CD4-positive, alpha-beta T cell treated with Interleukin-15 for 4 hours (primary cell): ENCODE measurements around the gene BORCS5.

Experiments used
- DNase-seq: peaks from one replicate; pipeline ENCODE4 v3.0.0-alpha.2; 2020; ENCODE audit warnings: low spot score

Gene BORCS5

DNA sequence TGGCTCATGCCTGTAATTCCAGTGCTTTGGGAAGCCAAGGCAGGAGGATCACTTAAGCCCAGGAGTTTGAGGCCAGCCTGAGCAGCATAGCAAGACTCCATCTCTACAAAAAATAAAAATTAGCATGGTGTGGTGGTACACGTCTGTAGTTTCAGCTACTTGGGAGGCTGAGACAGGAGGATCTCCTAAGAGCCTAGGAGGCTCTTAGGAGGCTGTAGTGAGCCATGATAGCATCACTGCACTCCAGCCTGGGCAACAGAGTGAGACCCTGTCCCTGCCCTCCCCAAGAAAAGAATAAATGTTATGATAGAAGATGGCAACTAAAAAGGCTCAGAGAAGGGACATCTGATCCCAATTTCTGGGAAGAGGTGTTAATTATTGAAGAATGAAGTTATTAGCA, 3.6 kb upstream of the BORCS5 start:
- DNase-seq: no peak

DNA sequence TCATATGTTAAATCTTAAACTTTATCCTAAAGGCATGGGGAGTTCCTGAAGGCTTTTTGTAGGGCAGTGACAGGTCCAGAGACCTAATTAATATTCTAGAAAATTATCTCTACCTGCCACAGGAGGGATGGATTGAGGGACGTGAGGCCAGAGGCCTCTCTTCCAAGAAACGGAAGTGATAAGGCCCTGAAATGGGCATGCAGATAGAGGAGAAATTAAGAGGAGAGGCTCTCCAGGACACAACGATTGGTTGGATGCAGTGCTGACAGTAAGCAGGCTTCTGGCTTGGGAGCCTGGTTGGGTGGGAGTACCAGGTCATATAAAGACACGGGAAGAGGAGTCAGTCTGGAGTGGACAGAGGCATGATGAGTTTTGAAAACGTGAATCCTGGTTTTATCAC, 3.1 kb upstream of the BORCS5 start:
- no peak for DNase-seq

DNA sequence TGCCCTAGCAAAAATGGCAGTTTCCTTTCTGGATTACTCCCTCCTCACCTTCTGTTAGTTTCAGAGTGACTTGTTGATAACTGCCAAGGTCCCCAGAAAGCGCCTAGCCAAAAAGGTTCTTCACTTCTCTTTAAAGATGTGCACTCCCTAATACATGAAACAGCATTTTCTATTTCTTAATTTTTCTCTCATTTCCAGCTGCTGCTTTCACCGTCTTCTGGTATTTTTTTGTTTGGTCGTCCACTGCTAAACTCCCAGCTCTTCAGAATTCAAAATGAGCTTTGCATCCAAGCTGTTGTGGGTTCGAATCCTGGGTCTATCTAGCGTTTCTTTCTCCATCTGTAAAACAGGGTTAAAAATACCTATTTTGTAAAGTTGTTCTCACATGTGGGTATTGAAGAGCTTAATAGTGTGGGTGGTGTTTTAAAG, 397 bp upstream of the BORCS5 start:
- no peak for DNase-seq

DNA sequence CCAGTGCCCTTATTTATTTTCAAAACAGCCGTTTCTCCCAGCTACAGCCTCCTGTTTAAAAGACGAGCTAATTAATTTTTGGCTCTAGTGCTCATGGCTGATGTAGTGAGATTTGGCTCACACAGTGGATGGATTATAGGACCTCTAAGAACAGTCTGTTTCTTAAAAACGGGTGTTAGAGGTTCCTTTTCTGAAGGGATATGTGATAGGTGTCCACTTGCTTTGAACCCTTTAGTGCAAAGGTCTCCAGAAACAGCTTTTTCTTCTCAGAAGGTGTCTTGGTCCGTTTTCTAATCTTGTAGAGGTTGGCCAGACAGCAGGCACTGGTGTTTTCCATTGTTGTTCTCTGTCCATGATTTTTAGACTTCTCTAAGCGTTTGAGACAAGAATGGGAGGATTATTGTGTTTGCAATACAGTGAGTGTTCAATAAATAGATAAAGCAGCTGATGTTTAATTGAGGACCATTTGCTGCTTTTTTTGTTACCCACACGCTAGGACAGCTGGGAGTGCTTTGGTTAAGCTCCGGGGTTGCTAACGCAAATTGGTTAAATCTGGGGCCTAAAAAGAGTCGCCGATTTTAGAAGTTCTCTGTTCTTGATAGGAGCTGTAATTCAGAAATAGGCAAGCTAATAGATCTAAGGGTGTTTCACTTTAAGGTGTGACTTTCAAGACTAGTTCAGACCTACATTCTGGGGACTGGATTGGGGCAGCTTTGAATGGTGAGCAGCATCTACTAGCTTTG, 1.0 kb downstream of the BORCS5 start:
- DNase-seq: peak; percentile 20

DNA sequence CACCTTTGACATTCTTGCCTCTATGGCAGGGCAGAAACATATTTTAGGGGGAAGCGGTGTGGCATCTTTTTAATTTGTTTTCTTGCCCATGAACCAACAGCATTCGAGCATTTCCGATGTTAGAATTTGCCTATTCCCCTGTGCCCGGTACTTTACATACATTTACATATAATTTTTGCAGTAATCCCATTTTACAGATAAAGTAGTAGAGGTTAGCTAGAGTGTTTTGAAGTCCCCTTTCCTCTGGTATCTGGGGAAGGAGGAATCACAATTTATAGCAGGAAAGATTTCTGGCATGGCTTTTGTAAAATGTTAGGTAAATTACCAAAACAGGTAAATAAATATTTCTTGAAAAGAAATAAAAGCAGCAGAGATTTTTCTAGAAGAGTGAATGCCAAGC, 1.6 kb downstream of the BORCS5 start:
- DNase-seq: no peak

DNA sequence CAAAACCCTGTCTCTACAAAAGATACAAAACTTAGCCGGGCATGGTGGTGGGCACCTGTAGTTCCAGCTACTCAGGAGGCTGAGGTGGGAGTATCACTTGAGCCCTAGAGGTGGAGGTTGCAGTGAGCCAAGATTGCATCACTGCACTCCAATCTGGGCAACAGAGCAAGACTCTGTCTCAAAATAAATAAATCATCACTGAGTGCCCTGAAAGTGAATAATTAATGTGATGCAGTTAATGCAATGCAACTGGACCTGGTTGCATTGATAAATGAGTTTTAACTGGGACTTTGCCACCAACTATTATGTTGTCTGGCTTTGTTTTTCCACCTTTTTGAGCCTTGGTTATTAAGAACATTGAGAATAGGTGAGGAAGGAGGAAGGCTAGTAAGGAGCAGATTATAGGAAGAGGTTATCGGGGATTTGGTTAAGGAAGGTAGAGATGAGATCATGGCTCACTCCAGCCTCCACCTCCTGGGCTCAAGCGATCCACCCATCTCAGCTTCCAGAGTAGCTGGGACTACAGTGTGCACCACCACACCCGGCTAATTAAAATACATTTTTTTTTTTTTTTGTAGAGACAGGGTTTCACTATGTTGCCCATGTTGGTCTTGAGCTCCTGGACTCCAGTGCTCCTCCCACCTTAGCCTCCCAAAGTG, 8.0 kb downstream of the BORCS5 start:
- DNase-seq: no peak

DNA sequence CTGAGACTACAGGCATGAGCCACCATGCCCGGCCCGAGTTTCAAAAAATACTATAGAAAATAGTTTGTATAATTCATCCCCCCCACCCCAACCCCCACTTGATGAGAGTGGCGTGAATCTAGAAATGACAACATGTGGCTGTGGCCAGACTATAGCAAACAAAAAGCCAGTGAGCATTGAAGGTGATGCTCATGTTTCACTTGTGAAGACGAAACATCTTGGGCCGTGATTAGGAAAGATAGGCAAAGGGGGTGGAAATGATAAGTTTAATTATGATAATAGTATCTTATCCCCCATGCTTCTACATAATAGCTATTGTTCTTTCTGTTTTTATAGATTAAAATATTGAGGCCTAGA, 8.5 kb downstream of the BORCS5 start:
- DNase-seq: no peak

DNA sequence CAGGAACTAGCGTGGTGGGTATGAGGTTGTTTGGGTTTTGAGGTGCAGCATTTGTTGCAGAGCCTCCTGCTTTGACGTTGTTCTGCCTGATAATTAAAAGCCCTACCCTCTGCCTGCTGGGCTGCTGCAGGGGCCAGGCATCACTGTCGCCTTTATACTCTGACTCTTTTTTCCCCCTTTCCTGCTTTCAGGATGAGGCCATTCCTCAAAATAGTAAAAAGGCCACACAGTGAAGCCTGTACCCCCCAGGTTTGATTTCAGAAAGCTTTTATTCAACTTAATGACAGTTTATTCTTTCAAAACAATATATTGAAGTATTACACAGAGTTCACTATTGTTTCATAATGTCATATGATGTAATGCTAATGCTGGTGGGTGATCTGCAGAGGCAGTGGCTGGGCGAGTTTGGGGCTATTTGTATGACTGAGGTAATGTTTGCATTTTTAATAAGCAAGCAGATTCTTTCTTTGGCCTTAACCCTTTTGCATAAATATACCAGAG, 9.1 kb downstream of the BORCS5 start:
- DNase-seq: no peak

DNA sequence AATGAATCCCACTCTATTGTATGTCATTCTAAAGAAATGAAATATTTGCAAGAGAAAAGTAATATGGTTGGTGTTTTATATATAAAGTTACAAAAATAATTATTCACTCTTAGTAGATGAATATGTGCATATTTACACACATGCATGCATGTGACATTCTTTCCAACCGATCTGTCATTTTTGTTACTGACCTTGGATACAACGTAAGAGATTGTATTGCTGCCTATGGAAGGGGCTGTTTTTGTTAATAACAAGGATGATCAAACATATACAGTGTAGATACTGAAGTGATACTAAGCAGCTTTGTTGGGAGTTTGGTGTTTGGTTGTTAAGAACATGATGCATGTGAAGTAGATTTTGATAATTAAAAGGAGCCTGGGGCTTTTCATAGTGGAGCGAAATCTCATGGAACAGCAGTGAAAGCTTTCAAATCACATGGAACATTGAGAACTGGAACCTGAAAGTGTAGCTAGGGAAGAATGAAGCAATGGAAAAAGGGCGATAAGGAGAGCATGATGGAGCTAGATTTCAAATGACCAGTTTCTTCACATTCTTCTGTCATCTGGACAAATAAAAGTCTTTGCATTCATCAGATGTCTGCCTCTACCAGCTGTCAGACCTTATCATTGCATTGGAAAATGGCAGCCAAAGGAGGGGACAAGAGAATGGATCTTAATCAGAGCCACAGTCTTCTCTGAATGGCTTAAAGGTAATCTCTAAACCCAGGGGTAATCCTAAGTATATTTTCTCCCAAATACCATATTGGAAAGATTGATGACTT, 10.0 kb downstream of the BORCS5 start:
- no peak for DNase-seq

DNA sequence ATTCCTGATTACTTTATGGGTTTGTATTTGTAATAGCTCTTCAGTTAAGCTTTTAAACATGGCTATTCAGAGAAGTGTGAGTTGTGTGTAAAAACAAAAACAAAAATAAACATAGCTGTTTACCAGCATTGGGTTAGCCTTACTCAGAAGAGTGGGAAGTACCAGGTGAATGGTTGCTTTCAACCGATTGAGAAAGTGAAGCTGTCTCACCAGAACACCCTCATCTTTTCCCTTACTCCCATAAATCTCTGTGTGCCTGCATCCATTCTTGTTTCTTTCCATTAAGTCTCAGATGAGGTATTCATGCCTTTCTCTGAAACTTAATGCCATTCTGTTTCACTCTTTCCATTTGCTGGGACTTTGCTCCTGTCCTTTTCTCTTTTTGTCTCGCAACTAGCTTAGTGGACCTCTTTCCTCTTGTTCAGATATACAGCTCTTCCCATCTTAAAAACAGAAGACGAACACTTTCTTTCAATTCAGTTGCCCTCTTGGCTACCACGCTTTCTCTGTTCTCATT, 10.7 kb downstream of the BORCS5 start:
- DNase-seq: no peak

DNA sequence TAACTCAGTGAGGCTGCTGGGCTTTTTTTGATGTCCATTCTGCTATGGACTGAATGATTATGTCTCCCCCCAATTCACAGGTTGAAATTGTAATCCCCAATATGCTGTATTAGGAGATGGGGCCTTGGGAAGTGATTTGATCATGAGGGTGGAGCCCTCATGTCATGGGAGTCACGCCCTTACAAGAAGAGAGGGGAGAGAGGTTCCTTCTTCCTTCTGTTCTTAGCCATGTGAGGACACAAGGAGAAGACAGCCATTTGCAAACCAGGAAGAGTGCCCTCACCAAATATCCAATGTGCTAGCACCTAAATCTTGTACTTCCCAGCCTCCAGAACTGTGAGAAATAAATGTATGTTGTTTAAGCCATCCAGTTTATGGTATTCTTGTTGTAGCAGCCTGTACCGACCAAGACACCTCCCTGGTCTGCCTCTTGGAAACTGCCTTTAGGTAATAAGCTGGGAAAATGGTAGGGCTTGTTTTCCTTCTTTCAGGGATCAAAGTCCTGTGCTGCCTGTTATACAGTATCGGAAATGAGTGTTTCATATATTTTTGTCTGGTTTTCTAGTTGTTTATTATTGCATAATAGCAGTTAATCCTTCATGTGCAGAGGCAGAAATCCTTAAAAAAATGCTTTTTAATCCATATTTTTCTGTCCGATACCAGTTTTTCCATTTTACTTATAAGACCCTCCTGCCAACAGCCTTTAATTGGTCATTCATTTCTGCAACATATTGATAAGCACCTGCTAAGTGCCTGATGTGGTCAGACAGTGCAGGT, 16.3 kb downstream of the BORCS5 start:
- no peak for DNase-seq

DNA sequence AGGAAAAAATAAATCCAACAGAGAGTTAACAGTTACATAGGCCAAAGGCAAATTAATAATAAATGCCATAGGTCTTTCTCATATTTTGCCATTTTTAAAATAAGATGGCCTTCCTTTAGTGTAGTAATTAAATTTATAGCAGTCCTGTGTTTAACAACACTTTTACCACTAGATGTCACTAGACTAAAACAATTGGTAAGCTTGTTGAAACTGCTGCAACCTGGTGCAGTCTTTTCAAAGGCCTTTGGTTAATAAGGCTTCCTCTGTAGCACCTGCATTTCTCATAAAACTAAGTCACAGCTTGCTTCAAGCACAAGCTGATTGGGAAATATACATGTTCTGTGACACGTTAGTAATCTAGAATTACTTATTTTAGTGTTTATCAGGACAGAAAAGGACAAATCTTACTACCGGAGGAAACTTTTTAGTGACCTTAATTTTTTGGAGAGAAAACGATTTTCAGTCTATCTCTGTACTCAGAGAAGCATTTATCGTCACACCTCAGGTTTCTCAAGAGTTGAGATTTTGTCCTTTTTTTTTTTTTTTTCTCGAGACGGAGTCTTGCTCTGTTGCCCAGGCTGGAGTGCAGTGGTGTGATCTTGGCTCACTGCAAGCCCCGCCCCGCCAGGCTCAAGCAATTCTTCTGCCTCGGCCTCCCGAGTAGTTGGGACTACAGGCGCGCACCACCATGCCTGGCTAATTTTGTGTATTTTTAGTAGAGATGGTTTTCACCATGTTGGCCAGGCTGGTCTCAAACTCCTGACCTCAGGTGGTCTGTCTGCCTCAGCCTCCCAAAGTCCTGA, 20.0 kb downstream of the BORCS5 start:
- DNase-seq: peak; percentile 83

DNA sequence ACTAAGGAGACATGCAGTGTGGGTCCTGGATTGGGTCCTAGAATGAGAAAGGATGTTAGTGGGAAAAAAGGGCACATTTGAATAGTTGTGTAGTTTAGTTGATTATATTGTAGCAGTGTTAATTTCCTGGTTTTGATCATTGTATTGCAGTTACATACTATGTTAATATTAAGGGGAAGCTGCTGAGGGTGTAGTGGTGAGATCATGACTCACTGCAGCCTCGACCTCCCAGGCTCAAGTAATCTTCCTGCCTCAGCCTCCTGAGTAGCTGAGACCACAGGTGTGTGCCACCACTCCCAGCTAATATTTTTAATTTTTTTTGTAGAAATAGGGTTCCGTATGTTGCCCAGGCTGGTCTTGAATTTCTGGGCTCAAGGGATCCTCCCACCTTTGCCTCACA, 21.7 kb downstream of the BORCS5 start:
- DNase-seq: peak; percentile 39

DNA sequence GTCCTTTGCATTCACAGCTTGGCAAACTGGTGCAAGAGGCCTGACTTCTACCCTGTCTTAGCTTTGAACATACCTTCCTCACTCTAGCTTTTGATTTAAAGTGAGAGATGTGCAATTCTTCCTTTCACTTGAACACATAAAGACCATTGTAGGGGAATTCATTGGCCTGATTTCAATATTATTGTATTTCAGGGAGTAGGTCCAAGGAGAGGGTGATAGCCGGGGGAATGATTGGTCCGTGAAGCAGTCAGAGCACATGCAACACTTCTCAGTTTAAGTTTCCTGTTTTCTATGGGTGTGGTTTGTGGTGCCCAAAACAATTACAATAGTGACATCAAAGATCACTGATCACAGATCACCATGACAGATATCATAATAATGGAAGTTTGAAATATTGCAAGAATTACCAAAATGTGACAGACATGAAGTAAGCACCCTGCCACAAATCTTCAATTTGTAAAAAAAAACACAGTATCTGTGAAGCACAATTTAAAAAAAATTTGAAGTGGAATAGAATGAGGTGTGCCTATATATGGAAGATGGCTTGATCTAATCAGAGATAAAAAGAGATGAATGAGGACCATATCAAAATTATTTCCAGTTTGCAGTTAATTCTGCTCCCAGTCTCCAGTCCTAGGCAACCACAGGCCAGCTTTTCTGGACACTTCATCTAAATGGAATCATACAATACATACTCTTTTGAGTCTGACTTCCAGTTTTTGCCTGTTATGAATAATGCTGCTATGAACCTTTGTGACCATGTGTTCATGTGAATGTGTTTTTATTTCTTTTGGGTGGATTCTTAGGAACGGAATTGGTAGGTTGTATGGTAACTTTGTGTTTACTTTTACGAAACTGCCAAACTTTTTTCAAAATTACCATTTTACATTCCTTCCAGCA, 23.2 kb downstream of the BORCS5 start:
- DNase-seq: peak; percentile 79

DNA sequence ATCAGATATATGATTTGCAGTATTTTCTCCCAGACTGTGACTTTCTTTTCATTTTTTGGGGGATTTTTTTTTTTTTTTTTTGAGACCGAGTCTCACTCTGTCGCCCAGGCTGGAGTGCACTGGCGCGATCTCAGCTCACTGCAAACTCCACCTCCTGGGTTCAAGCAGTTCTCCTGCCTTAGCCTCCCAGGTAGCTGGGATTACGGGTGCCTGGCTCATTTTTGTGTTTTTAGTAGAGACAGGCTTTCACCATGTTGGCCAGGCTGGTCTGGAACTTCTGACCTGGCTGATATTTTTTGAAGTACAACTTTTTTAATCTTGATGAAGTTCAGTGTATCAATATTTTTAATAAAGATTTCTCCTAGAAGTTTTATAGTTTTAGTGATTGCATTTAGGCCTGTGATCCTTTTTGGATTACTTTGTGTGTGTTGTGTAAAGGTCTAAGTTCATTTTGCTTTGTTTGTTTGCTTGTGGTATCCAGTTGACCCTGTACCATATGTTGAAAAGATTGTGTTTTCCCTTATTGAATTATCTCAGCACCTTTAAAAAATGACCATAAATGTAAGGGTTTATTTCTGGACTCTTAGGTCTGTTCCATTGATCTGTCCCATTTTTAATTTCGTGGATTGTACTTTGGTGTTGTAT, 24.2 kb downstream of the BORCS5 start:
- DNase-seq: no peak

DNA sequence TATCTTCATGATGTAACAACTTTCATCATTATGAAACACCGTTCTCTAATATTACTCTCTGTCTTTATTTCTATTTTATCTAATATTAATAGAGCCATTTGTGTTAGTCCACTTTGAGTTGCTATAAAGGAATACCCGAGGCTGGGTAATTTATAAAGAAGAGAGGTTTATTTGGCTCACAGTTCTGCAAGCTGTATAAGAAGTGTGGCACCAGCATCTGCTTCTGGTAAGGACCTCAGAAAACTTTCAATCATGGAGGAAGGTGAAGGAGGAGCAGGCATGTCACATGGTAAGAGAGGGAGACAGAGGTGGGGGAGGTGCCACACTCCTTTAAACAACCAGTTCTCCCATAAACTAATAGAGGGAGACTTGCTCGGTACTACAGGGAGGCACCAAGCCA, 25.1 kb downstream of the BORCS5 start:
- no peak for DNase-seq

DNA sequence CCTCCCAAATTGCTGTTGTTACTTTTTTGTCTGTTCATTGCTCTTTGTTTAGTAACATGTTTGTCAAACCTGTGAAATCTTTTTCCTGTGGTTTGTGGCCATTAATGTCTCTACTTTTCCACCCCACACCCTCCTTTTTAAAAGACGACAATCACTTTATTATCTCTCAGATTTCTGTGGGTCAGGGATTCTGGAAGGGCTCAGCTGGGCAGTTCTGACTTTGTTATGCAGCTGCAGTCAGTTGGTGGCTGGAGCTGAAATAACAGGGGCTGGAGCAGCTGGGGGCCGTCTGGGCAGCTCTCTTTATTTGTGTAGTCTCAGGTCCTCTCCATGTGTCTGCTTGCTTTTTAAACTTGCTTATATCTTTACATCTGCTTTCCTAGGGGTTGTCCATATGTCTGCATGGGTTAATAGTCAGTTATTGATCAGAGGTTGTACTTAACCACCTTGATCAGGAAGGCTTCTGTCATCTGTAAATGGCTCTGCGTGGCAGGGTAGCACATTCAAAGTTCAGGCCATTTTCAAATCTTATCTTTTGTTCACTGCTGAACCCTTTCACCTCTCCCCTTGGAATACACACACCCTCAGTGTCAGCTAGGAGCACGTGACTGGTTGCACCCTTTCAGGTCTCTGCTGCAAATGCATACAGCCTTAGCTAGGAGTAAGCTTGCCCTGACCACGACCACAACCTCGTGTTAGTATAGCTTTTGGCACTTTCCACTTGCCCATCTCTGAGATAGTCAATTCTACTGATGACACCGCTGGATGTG, 27.9 kb downstream of the BORCS5 start:
- peak; percentile 41 for DNase-seq

DNA sequence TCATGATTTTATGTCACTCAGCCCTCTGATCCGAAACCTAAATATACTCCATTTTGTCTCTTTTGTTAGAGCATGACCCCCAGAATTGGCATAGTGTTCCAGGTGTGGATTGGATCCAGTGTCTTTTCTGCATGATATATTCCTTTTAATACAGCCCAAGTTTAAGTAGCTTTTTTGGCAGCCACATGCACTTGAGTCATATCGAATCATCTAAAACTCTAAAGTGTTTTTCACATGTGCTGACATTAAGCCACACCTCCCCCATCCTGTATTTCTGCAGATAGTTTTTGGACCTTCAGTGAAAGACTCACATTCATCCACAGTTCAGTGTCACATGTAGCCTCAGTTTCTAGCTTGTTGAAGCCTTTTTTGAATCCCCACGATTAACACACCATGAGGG, 30.6 kb downstream of the BORCS5 start:
- DNase-seq: peak; percentile 28

DNA sequence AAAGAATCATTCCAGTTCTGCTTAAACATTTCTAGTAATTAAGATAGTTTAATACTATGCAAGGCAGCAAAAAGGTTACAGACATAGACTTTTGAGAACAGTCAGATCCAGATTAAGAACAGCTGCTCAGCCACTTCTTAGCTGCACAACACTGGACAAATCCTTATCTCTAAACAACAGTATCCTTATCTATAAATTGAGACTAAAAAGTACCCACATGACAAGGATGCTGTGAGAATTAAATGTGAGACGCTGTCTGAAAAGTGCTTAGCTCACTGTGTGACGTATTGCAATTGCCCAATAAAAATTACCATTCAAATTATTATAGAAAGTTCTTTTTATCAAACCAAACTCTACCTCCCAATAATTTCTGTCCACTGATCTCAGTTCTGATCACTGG, 35.5 kb downstream of the BORCS5 start:
- no peak for DNase-seq
